Loucy (cell line): ENCODE measurements around the gene XG.
"Not testable (repeated sequence)": the region's sequence is repeated elsewhere in the genome, so short reads cannot be mapped to it uniquely, and the experiment has no call there.

Experiments used
- CTCF ChIP-seq: fragments of 200-600 bp; sonication (generic); conservative IDR thresholded peaks from 2 replicates; pipeline ENCODE4 v1.5.1; 2014; ENCODE audit warnings: mild to moderate bottlenecking, antibody characterized with exemption, low read length
- EZH2phosphoT487 ChIP-seq: fragments of 200-600 bp; IDR thresholded peaks from 2 replicates; pipeline ENCODE4 v1.6.1; 2018; ENCODE audit warnings: antibody characterized with exemption, mild to moderate bottlenecking, moderate library complexity, borderline replicate concordance

GRCh38 chrX:2762671-2763070, 10.8 kb downstream of the XG start:
- not testable (repeated sequence) for TF ChIP-seq CTCF, EZH2phosphoT487
